Measurements from ENCODE around the gene EXOSC1. TPM values are rescaled to one million over a fixed set of nuclear protein-coding genes. Genes with fewer than 3 reads are reported as not detected.

The EXOSC1 gene
- total and polyA plus RNA-seq, 8 donors, result 27.2 to 43.1 (median 38.5) TPM

- TF ChIP-seq, protein P1, sequence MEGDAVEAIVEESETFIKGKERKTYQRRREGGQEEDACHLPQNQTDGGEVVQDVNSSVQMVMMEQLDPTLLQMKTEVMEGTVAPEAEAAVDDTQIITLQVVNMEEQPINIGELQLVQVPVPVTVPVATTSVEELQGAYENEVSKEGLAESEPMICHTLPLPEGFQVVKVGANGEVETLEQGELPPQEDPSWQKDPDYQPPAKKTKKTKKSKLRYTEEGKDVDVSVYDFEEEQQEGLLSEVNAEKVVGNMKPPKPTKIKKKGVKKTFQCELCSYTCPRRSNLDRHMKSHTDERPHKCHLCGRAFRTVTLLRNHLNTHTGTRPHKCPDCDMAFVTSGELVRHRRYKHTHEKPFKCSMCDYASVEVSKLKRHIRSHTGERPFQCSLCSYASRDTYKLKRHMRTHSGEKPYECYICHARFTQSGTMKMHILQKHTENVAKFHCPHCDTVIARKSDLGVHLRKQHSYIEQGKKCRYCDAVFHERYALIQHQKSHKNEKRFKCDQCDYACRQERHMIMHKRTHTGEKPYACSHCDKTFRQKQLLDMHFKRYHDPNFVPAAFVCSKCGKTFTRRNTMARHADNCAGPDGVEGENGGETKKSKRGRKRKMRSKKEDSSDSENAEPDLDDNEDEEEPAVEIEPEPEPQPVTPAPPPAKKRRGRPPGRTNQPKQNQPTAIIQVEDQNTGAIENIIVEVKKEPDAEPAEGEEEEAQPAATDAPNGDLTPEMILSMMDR (IDR thresholded peaks at IDR 0.05), result no peak
- peaks cover 22 to 48% of the 10 kb centered on the region in 2 donors for H3K4me1 ChIP-seq
- intact Hi-C loops (cut with DNase I), result no loop called here
- no peak overlapping the region for H3K4me3 ChIP-seq
- H3K36me3 ChIP-seq, result peaks cover 0 to 6% of the 10 kb centered on the region in 2 donors
- H3K9me3 ChIP-seq, result no peaks in the 10 kb centered on the region
- peak overlapping the region; percentile 21 to 61 for H3K27ac ChIP-seq
- ATAC-seq (peak; percentile 91), DNase-seq (peak in 1 of 4 donors; percentile 65)
- H3K27me3 ChIP-seq, result no peaks in the 10 kb centered on the region
Observed at GRCh38 chr10:97490592-97490991, 44.8 kb upstream of the EXOSC1 start.

- Histone ChIP-seq H3K9me3 (no peaks in the 10 kb centered on the region), H3K27me3 (no peaks in the 10 kb centered on the region), H3K36me3 (peaks cover 0 to 26% of the 10 kb centered on the region in 2 donors), H3K4me3 (no peak overlapping the region), H3K27ac (no peak overlapping the region), H3K4me1 (peaks cover 9 to 31% of the 10 kb centered on the region in 2 donors)
- no peak for DNase-seq
- TF ChIP-seq, protein P1 (IDR thresholded peaks at IDR 0.05), result no peak
- intact Hi-C loops (cut with DNase I), result no loop called here
- no peak for ATAC-seq
Observed at GRCh38 chr10:97485647-97486281, 40.0 kb upstream of the EXOSC1 start.

GRCh38 chr10:97483921-97484320, 38.1 kb upstream of the EXOSC1 start:
- Histone ChIP-seq H3K9me3 (no peaks in the 10 kb centered on the region), H3K27me3 (no peaks in the 10 kb centered on the region), H3K36me3 (peaks cover 0 to 45% of the 10 kb centered on the region in 2 donors), H3K27ac (no peak overlapping the region), H3K4me1 (peaks cover 0 to 12% of the 10 kb centered on the region in 2 donors), H3K4me3 (no peak overlapping the region)
- TF ChIP-seq, protein P1 (IDR thresholded peaks at IDR 0.05), result no peak
- no peak for ATAC-seq
- intact Hi-C loops (cut with DNase I), result no loop called here
- DNase-seq, result no peak

DNA sequence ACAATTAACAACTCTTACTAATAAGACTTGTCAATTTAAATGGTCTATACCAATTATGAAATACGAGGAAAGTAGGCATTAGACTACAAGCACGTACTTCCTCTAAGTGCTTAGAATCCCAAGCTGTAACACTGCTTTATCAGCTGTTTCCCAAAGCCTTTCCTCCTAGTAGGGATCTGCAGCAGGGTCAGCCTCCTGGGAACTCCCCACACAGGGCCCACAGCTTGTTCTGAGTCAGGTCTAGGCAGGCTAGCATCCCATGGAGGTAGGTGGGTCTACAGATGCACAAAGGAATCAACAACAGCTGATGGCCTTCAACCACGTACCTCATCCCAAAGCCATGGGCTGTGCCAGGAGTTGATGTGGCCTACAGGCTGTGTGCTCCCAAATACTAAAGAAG, 37.7 kb upstream of the EXOSC1 start:
- Histone ChIP-seq H3K36me3 (peaks cover 0 to 49% of the 10 kb centered on the region in 2 donors), H3K9me3 (no peaks in the 10 kb centered on the region), H3K4me1 (peaks cover 0 to 8% of the 10 kb centered on the region in 2 donors), H3K27me3 (no peaks in the 10 kb centered on the region), H3K4me3 (no peak overlapping the region), H3K27ac (no peak overlapping the region)
- no peak for DNase-seq
- TF ChIP-seq, protein P1 (IDR thresholded peaks at IDR 0.05), result no peak
- no peak for ATAC-seq
- intact Hi-C loops (cut with DNase I), result no loop called here

- Histone ChIP-seq H3K4me3 (no peak overlapping the region), H3K27ac (no peak overlapping the region), H3K36me3 (peaks cover 0 to 60% of the 10 kb centered on the region in 2 donors), H3K27me3 (no peaks in the 10 kb centered on the region), H3K4me1 (peaks cover 0 to 8% of the 10 kb centered on the region in 2 donors), H3K9me3 (no peaks in the 10 kb centered on the region)
- no peak for ATAC-seq
- no peak for DNase-seq
- TF ChIP-seq, protein P1 (IDR thresholded peaks at IDR 0.05), result no peak
- intact Hi-C loops (cut with DNase I), result no loop called here
Observed at GRCh38 chr10:97482381-97482780, 36.6 kb upstream of the EXOSC1 start.

All from left lung (tissue), 10 donors.